K562 (cell line): ENCODE measurements around the gene INHBE. TPM values are rescaled to one million over a fixed set of nuclear protein-coding genes. Genes with fewer than 3 reads are reported as not detected.

Source experiments
- ELF1 ChIP-seq: fragments of 200-800 bp; sonication (Bioruptor generic); IDR thresholded peaks from 2 replicates; pipeline ENCODE4 v1.6.1; 2016; ENCODE audit warnings: missing genetic modification characterization, missing compliant biosample characterization
- ELF4 ChIP-seq: fragments of 450-650 bp; formaldehyde crosslinking; IDR thresholded peaks from 2 replicates; pipeline ENCODE4 v1.4.0; 2022; ENCODE audit warnings: missing genetic modification characterization
- EWSR1 ChIP-seq: fragments of 450-650 bp; IDR thresholded peaks from 2 replicates; pipeline ENCODE4 v1.6.1; 2018; ENCODE audit warnings: borderline replicate concordance, mild to moderate bottlenecking, low read depth, moderate library complexity; ENCODE audit not compliant: partially characterized antibody
- GABPA ChIP-seq: fragments of 200-800 bp; sonication (Bioruptor generic); conservative IDR thresholded peaks from 2 replicates; pipeline ENCODE4 v1.6.1; 2016; ENCODE audit warnings: low read depth, missing genetic modification characterization, missing compliant biosample characterization
- GABPB1 ChIP-seq: sonication (generic); formaldehyde crosslinking; IDR thresholded peaks from 2 replicates; pipeline ENCODE4 v1.8.0; 2022; ENCODE audit warnings: mild to moderate bottlenecking, missing genetic modification reagents
- NFE2L1 ChIP-seq: fragments of 450-650 bp; IDR thresholded peaks from 2 replicates; pipeline ENCODE4 v1.6.1; 2016; ENCODE audit warnings: missing genetic modification characterization, low read depth, mild to moderate bottlenecking, missing compliant biosample characterization, moderate library complexity, borderline replicate concordance
- NR3C1 ChIP-seq: sonication (generic); formaldehyde crosslinking; IDR thresholded peaks from 2 replicates; pipeline ENCODE4 v1.8.1; 2022; ENCODE audit warnings: missing genetic modification reagents
- SMAD4 ChIP-seq: fragments of 250-450 bp; sonication (Bioruptor Pico); conservative IDR thresholded peaks from 2 replicates; pipeline ENCODE4 v1.8.0; 2021; ENCODE audit warnings: inconsistent platforms, mild to moderate bottlenecking, moderate library complexity
- ZBTB1 ChIP-seq: sonication (generic); formaldehyde crosslinking; IDR thresholded peaks from 2 replicates; pipeline ENCODE4 v1.8.1; 2023; ENCODE audit warnings: missing genetic modification reagents, low read depth, mild to moderate bottlenecking, borderline replicate concordance
- ZNF644 ChIP-seq: fragments of 200-800 bp; sonication (Bioruptor generic); IDR thresholded peaks from 2 replicates; pipeline ENCODE4 v1.6.1; 2016; ENCODE audit warnings: low read depth, missing genetic modification characterization, missing compliant biosample characterization
- ZNF699 ChIP-seq: fragments of 250-450 bp; sonication (Bioruptor Pico); IDR thresholded peaks from 2 replicates; pipeline ENCODE4 v1.8.0; 2021; ENCODE audit warnings: mild to moderate bottlenecking, moderate library complexity; ENCODE audit not compliant: insufficient replicate concordance
- polyA plus RNA-seq, 8 experiments: library from polyadenylated mRNA; depleted of rRNA in 4 of 8; stranded (reverse) in 5 of 8; unstranded in 3 of 8; fragments of >200 nt; fragmentation: Nextera tagmentation in 2 of 8; fragmentation: Illumina TruSeq in 1 of 8; extraction: Ambion mirVana in 2 of 8; extraction: Trizol in 1 of 8; gene quantifications; 2 replicates each; pipeline versions ENCODE4 v1.2.1 to v1.2.3, GENCODE V29; 2011 to 2014; ENCODE audit warnings: inconsistent platforms in 1 of 8, missing spikeins in 1 of 8
- total RNA-seq, 7 experiments: library from RNA; depleted of rRNA in 6 of 7; stranded (reverse); fragments of >200 nt in 6 of 7; fragmentation: Illumina TruSeq in 2 of 7; extraction: Trizol in 2 of 7; gene quantifications; 2 replicates each; pipeline versions ENCODE4 v1.2.1 to v1.2.3, GENCODE V29; 2011 to 2021; ENCODE audit warnings: low replicate concordance in 1 of 7
- TF ChIP-seq, protein P1 (sequence below): fragments of 250-450 bp; sonication (Bioruptor Pico); IDR thresholded peaks from 2 replicates; pipeline ENCODE4 v1.4.0; 2020
- TF ChIP-seq, protein P2 (sequence below): fragments of 200-800 bp; sonication (Bioruptor generic); IDR thresholded peaks from 2 replicates; pipeline ENCODE4 v1.6.1; 2017; ENCODE audit warnings: missing genetic modification characterization, missing compliant biosample characterization
- TF ChIP-seq, protein P3 (sequence below), 3 experiments: IDR thresholded peaks in 2 of 3; conservative IDR thresholded peaks in 1 of 3; 2 replicates each; pipeline ENCODE4 v1.5.1; 2011 to 2012; ENCODE audit warnings: low read length in 3 of 3, mild to moderate bottlenecking in 3 of 3, control low read depth in 2 of 3, improper control_type of control experiment in 1 of 3, inconsistent platforms in 1 of 3, low read depth in 1 of 3, mixed read lengths in 1 of 3, moderate library complexity in 1 of 3; ENCODE audit not compliant: insufficient read depth in 2 of 3

The INHBE gene
- total and polyA plus RNA-seq, 9 of the 15 experiments (the other 6 are each of a cell fraction or from before 2014, with no cell fraction given): 0.94 to 9.9 (median 7.3) TPM

DNA sequence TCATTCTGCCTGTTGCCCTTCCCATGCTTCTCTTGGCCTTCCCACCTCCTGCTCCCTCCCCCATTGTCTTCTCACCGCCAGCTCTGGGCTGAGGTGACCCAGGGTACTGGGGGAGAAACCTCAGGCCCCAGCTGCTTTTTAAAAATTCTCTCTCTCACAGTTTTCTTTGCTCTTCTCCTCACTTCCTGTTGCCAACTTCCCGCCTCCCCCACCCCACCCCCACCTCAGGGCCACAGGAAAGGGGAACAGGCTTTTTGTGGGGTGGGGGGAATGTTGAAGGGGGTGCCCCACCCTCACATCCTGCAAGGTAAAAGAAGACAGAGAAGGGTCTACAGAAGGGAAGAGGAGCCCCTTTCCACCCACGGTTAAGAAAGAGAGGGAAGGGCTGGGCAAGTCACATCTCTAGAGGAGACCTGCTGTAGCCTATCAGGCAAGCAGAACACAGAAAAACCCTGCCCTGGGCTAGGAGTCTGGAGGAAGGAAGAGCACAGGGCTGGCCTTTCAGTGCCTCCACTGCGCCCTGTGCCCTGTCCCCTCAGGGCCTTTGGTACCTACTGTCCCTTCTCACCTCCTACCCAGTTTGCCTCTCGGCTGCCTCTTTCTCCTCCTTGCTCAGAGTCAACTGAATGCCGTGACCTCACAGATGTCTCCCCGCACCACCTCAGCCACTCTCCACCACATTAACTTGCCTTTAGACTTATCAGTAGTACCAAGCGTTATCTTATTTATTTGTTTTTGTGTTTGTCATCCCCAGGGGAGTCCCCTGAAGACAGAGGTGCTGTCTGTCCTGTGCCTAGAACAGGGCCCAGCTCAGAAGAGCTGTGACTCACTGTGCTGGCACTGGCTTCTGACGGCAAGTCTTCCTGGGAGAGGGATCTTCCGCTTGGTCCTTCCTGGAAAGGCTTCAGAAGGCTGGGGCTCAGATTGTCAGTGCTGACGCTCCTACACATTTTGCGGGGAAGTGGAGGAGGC is 22.9 kb downstream of the INHBE start (continued):
- TF ChIP-seq, protein P1, sequence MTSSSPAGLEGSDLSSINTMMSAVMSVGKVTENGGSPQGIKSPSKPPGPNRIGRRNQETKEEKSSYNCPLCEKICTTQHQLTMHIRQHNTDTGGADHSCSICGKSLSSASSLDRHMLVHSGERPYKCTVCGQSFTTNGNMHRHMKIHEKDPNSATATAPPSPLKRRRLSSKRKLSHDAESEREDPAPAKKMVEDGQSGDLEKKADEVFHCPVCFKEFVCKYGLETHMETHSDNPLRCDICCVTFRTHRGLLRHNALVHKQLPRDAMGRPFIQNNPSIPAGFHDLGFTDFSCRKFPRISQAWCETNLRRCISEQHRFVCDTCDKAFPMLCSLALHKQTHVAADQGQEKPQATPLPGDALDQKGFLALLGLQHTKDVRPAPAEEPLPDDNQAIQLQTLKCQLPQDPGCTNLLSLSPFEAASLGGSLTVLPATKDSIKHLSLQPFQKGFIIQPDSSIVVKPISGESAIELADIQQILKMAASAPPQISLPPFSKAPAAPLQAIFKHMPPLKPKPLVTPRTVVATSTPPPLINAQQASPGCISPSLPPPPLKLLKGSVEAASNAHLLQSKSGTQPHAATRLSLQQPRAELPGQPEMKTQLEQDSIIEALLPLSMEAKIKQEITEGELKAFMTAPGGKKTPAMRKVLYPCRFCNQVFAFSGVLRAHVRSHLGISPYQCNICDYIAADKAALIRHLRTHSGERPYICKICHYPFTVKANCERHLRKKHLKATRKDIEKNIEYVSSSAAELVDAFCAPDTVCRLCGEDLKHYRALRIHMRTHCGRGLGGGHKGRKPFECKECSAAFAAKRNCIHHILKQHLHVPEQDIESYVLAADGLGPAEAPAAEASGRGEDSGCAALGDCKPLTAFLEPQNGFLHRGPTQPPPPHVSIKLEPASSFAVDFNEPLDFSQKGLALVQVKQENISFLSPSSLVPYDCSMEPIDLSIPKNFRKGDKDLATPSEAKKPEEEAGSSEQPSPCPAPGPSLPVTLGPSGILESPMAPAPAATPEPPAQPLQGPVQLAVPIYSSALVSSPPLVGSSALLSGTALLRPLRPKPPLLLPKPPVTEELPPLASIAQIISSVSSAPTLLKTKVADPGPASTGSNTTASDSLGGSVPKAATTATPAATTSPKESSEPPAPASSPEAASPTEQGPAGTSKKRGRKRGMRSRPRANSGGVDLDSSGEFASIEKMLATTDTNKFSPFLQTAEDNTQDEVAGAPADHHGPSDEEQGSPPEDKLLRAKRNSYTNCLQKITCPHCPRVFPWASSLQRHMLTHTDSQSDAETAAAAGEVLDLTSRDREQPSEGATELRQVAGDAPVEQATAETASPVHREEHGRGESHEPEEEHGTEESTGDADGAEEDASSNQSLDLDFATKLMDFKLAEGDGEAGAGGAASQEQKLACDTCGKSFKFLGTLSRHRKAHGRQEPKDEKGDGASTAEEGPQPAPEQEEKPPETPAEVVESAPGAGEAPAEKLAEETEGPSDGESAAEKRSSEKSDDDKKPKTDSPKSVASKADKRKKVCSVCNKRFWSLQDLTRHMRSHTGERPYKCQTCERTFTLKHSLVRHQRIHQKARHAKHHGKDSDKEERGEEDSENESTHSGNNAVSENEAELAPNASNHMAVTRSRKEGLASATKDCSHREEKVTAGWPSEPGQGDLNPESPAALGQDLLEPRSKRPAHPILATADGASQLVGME (CRISPR knock-in tag): 0 out of 2 replicates have a peak, but pooled peaks have one; percentile 68
- 0 out of 2 replicates have a peak, but pooled peaks have one; percentile 44 for TF ChIP-seq ELF4 (CRISPR knock-in tag)
- peak; percentile 32; the same call in 1 of the 2 replicates for TF ChIP-seq SMAD4 (CRISPR knock-in tag)
- no peak for TF ChIP-seq ZNF699 (CRISPR knock-in tag)
- TF ChIP-seq NFE2L1: no peak
- TF ChIP-seq ELF1 (tag): peak; percentile 56
- TF ChIP-seq, protein P2, sequence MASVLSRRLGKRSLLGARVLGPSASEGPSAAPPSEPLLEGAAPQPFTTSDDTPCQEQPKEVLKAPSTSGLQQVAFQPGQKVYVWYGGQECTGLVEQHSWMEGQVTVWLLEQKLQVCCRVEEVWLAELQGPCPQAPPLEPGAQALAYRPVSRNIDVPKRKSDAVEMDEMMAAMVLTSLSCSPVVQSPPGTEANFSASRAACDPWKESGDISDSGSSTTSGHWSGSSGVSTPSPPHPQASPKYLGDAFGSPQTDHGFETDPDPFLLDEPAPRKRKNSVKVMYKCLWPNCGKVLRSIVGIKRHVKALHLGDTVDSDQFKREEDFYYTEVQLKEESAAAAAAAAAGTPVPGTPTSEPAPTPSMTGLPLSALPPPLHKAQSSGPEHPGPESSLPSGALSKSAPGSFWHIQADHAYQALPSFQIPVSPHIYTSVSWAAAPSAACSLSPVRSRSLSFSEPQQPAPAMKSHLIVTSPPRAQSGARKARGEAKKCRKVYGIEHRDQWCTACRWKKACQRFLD: peak; percentile 48; the same call in 1 of the 2 replicates
- no peak for TF ChIP-seq NR3C1 (CRISPR knock-in tag)
- TF ChIP-seq GABPA (tag): peak; percentile 62
- no peak; the same call in 1 of the 2 replicates for TF ChIP-seq GABPB1 (CRISPR knock-in tag)
- TF ChIP-seq EWSR1: no peak
- TF ChIP-seq, protein P3, sequence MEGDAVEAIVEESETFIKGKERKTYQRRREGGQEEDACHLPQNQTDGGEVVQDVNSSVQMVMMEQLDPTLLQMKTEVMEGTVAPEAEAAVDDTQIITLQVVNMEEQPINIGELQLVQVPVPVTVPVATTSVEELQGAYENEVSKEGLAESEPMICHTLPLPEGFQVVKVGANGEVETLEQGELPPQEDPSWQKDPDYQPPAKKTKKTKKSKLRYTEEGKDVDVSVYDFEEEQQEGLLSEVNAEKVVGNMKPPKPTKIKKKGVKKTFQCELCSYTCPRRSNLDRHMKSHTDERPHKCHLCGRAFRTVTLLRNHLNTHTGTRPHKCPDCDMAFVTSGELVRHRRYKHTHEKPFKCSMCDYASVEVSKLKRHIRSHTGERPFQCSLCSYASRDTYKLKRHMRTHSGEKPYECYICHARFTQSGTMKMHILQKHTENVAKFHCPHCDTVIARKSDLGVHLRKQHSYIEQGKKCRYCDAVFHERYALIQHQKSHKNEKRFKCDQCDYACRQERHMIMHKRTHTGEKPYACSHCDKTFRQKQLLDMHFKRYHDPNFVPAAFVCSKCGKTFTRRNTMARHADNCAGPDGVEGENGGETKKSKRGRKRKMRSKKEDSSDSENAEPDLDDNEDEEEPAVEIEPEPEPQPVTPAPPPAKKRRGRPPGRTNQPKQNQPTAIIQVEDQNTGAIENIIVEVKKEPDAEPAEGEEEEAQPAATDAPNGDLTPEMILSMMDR (IDR thresholded peaks at IDR 0.05 in 2 of 3, conservative IDR thresholded peaks at IDR 0.05 in 1 of 3; ENCODE audit: insufficient read depth in 2 of 3, low read depth in 1 of 3, low read length in 3 of 3): no peak
- TF ChIP-seq ZNF644 (tag): peak; percentile 48; the same call in 1 of the 2 replicates
- TF ChIP-seq ZBTB1 (CRISPR knock-in tag): no peak
